Smooth muscle cell of the brain vasculature (primary cell): ENCODE results near the gene CSF3.
A peak's percentile ranks its signal among the peaks of the same experiment; 100 is the strongest.

Experiments used
- DNase-seq: peaks from one replicate; pipeline ENCODE4 v3.0.0-alpha.2; 2012; ENCODE audit warnings: low read depth, low spot score

Gene CSF3

GRCh38 chr17:40023590-40024292, 8.5 kb downstream of the CSF3 start:
- no peak for DNase-seq

DNA sequence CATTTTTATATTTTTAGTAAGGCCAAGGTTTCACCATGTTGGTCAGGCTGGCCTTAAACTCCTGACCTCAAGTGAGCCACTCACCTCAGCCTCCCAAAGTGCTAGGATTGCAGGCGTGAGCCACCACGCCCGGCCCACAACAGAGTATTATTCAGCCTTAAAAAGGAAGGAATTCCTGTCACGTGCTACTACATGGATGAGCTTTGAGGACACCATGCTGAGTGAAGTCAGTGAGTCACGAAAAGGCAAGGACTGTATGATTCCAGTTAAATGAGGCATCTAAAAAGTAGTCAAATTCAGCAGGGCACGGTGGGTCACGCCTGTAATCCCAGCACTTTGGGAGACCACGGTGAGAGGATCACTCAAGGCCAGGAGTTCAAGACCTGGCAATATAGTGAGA, 9.7 kb downstream of the CSF3 start:
- no peak for DNase-seq

GRCh38 chr17:40025559-40025958, 10.3 kb downstream of the CSF3 start:
- no peak for DNase-seq

DNA sequence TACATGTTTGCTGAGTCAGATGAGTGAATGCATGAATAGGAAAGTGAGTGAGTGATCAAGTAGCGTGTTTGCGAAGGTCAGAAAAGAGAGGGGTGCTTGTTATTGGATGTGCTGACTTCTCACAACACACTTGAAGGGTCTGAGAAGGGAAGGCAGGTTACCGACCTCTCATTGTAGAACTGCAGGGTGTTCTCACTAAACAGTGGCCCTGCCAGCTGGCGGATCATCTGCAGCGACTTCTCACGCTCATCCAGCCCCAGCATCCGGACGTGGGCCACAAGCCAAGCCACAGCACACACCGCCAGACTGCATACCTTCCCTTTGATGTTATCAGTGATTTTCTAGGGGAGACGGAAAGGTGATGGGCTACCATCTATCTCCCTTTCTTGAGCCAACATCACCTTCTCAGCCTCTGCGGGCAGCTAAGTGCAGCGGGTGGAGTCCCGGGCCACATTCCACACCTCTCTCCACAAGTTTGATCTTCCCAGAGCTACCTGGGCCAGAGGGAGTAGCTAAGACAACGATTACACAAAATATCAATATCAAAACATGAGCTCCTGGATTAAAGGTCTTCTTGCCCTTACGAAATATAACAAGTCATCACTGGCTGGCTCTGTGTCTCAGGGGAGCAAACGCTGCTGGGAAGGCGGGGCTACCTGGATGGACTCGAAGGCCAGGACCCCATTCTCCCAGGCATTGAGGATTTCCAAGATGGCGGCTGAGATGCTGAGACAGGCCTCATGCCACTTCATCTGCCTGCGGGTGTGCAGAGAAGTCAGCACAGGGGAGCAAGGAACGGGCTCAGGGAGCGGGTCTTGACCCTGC, 11.0 kb downstream of the CSF3 start:
- no peak for DNase-seq

DNA sequence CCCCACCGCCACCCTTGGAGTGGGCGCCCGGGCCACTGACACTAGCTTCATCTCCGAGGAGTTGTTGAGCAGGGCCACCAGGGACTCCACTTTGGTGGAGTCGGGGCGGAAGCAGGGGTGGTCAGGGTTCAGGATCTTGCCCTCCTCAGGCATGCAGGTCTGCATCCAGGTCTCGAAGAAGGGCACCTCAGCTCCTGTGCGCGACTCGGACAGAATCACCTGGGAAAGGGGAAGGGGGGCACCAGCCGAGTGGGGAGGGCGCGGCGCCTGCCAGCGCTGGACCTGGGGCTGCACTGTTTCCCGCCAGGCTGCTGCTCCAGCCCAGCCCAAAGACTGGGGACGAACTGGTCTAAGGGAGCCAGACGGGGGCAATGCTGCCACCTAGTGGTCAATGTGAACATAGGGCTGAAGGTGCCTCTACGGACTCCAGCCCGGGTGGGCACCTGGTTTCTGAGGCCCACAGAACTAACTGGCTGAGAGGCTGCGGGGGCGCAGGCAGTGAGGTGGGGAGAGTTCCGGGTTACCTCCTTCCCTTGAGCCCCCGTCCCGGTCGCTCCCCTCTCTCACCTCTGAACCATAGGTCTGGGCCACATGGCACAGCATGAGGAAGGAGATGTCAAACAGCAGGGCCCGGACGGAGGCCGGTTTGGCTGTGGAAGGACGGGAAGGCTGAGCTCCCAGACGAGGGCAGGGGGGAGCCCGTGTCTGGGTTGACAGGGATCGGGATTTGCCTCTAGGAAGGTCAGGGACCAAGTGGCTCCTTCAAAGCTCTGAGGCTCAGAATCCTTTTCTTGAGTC, 11.8 kb downstream of the CSF3 start:
- DNase-seq = no peak

DNA sequence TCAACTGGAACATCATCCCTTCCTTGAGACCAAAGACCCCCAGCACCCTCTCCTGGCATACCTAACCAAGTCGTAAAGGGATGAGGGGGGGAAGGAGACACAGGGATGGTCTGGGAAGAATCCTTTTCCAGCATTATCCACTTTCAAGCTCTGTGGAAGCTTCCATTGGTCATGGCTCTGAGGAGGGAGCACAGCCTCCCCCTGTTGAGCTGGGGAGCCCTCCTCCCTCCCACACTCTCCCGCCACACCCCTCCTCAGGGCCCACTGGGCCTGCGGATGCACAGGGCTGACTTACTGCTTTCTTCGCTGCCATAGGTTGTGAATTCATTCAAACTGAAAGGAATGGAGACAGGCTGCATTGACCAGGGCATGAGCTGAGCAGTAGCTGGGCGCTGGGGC, 12.4 kb downstream of the CSF3 start:
- no peak for DNase-seq

DNA sequence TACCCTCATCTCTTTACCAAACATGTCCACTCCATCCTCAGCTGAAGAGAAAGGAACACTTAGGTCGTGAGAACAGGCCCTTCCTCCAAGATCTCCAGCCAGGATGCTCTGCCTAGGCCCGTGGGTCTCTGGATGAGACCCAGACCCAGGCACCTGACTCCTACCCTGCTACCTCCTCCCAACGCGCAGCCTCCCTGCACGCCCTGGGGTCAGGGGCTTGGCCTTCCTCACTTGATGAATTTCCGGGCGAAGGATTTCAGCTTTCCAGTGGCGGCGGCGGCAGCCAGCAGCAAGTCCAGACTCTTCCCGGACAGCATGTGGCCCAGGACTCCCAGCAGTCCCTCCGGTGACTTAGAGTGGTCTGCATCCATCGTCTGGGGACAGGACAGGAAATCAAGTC, 13.4 kb downstream of the CSF3 start:
- DNase-seq = no peak

DNA sequence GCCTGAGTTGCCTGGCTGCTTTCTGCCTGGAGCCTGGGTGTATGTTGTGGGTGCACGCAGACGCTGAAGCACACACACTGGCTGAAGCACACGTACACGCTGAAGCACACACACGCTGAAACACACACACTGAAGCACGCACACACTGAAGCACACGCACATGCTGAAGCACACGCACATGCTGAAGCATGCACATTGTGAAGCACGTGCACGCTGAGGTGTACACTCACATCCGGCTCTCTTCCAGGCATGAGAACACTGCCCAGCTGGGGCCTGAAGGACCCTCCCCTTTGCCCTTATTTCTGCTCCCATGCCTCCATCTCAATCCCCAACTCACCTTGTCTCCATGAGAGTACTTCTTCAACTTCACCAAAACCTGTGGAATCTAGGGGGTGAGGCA, 16.5 kb downstream of the CSF3 start:
- DNase-seq = no peak

- no peak for DNase-seq
These were observed 17.4 kb downstream of the CSF3 start for GRCh38 chr17:40032322-40033320.

GRCh38 chr17:40033339-40033738, 18.1 kb downstream of the CSF3 start:
- no peak for DNase-seq

DNA sequence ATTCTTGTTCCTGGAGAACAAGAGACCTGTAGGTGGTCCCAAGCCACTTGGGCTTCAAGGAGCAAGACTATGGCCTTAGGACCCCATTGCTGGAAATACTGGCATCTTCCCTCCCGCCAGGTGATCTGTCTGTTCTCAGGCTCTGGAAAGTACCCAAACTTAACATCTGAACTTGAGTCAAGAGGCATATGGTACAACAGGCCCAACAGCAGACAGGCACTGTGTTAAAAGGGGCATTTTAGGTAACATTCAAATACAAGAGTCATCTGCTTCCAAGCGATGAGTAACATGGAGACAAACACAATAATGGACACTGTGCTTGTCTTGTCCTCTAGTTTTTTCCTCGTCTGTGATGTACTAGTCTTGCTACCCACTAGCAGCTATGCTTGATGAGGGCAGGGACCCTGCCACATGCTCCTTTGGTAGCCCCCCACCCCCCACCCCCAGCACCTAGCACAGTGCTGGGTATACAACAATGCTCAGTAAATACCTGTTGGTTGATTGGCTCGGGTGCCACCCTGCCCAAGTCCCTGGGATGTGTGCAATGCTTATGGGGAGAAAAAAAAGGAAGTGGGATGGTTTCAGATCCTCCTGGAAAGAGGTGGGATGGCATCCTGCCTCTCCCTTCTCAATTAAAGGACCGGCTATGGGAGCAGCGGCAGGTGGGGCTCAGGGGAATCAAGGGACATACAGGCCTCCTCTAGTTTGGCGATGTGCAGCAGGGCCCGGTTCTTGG, 19.4 kb downstream of the CSF3 start:
- DNase-seq = no peak

GRCh38 chr17:40035162-40035559, 19.9 kb downstream of the CSF3 start:
- no peak for DNase-seq

GRCh38 chr17:40038882-40039513, 23.8 kb downstream of the CSF3 start:
- DNase-seq = peak; percentile 62

- DNase-seq = no peak
These were observed 26.0 kb downstream of the CSF3 start for GRCh38 chr17:40041196-40041595.

- no peak for DNase-seq
These were observed 41.3 kb downstream of the CSF3 start for GRCh38 chr17:40056379-40057015.

- no peak for DNase-seq
These were observed 43.0 kb downstream of the CSF3 start for GRCh38 chr17:40058186-40058784.

DNA sequence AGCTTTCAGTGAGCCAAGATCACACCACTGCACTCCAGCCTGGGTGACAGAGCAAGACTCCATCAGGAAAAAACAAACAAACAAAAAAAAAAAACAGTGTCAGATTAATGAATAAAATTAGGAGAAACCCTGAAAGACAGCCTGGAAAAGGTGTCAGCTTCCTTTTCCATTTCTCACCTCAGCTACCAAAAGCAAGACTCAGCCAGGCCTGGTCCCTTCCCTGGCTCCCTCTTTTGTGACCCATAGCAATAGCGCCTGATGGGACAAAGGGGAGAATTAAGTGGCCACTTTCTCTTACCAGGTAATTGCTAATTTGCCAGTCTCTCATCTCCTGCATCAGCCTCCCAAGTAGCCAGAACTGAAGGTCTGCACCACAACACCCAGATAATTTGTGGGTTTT, 43.6 kb downstream of the CSF3 start:
- DNase-seq = no peak

GRCh38 chr17:40059729-40060475, 44.7 kb downstream of the CSF3 start:
- DNase-seq = no peak
